Activated gamma-delta T cell treated with anti-CD3 and anti-CD28 coated beads, Interleukin-2, amount 50 U/mL, for 16 hours (primary cell): Measurements from ENCODE around the gene NAGPA.

Experiments
- DNase-seq: peaks from one replicate; pipeline ENCODE4 v3.0.0-alpha.2; 2020; ENCODE audit warnings: low read depth

NAGPA gene

GRCh38 chr16:5001986-5002385 is 31.7 kb downstream of the NAGPA start:
- DNase-seq, result no peak

- DNase-seq, result no peak
Measured at GRCh38 chr16:5001571-5001970, 32.2 kb downstream of the NAGPA start.

GRCh38 chr16:5000573-5001001 is 33.1 kb downstream of the NAGPA start:
- DNase-seq, result no peak

- no peak for DNase-seq
Measured at GRCh38 chr16:4994719-4995434, 38.9 kb downstream of the NAGPA start.

DNA sequence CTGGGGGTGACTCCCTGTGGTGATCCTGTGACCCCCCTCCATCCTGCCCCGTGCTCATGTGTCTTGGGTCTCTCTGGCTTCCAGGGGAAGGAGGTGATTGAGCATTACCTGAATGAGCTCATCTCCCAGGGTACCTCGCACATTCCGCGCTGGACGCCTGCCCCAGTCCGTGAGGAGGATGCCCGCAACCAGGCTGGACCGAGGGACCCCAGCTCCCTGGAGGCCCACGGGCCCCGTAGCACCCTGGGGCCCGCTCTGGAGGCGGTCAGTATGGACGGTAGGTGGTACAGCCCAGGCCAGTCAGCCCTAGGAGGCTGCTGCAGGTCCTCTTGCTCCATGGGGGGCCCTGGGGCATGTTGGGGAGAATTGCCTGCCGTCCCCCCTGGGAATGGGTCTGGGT is 42.0 kb downstream of the NAGPA start:
- DNase-seq, result no peak

DNA sequence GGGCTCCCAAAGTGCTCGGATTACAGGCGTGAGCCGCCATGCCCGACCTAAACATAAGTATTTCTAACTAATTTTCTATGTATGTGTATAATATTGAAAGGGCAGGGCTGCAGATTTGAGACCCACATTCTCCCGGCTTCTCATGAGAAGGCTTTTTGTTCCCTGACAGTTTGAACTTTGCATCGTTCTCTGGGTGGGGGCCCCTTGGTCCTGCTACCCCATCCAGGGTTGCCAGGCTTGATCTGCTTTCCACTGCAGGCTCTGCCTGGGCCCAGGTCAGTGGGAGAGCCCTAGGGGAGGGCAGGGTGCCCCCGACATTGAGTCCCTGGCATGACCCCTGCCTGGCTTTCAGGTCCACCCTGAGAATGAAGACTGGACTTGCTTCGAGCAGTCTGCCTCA is 43.3 kb downstream of the NAGPA start:
- no peak for DNase-seq

GRCh38 chr16:4989391-4990006 is 44.2 kb downstream of the NAGPA start:
- no peak for DNase-seq

DNA sequence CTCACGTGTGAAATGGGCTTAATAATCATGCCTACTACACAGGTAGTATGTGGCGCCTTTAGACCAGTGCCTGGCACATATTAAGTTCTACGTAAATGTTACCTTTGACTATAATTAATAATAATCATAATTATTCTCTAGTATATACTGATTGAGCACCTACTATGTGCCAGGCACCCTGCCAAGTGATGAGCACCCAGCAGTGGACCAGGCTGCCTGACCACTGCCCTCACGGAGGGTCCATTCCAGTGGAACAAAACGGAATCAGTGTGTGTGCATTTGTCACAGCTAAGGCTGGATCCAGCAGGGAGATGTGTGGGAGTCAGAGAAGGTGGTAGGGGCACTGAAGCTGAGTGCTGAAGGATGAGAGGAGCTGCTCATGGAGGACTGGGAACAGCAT is 45.1 kb downstream of the NAGPA start:
- no peak for DNase-seq

GRCh38 chr16:4987580-4988374 is 46.0 kb downstream of the NAGPA start:
- DNase-seq, result no peak

GRCh38 chr16:4987250-4987579 is 46.5 kb downstream of the NAGPA start:
- no peak for DNase-seq

DNA sequence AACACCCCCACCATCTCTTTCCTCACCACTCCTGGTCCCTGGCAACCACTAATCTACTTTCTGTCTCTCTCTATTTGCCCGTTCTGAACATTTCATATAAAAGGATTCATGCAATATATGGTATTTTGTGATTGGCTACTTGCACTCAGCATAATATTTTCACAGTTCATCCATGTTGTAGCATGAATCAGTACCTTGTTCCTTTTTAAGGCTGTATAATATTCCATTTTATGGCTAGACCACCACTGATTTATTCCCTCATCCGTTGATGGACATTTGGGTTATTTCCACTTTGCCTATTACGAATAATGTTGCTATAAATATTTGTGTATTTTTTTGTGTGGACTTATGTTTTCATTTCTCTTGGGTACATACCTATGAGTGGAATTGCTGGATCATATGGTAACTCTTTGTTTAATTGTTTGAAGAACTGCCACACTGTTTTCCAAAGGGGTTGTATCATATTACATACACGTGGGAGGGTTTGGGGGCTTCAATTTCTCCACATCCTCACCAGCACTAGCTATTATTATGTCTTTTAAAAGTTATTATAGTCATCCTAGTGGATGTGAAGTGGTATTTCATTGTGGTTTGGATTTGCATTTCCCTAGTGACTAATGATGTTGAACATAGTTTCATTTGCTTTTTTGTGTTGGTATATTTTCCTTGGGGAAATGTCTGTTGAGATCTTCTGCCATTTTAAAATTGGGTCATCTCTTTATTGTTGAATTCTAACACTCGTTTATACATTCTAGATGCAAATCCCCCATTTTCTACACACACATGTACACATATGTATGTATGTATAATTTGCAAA is 49.4 kb downstream of the NAGPA start:
- no peak for DNase-seq

DNA sequence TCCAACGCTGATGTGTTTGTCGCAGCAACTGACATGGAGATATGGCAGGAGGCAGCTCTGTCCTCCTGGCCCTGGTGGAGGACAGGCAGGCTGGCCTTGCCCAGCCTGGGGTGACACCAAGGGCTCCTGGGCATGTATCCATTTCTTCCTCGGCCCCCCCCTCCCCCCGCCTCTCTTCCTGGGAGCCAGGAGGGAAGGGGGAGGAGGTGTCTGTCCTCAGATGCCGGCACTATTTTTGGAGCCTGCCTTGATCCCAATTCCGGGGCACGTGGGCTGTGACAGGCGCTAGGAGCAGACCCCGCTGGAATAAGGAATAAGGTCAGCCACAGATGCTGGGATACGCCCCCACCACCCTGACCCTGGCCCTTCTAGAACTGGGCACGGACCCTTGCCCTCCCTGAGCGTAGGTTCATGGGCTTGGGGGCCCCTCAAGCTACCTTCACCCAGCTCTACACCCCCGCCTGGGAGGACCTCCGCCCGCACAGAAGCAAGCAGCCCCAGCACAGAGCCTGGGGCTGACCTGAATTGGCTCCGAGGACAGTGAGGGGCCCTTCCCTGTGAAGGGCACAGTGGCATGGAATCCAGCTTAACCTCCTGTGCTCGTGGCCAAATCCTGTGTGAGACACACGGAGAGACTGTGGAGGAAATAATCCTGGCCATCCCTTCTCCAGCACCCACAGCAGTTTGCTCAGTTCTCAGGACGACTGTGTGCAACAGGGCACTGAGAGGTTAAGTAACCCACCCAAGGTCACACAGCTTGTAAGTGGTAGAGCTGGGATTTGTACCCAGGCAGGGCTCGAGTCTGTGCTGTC is 51.5 kb downstream of the NAGPA start:
- DNase-seq, result no peak

GRCh38 chr16:4981473-4981872 is 52.3 kb downstream of the NAGPA start:
- DNase-seq, result no peak

GRCh38 chr16:4980691-4981090 is 53.0 kb downstream of the NAGPA start:
- no peak for DNase-seq

DNA sequence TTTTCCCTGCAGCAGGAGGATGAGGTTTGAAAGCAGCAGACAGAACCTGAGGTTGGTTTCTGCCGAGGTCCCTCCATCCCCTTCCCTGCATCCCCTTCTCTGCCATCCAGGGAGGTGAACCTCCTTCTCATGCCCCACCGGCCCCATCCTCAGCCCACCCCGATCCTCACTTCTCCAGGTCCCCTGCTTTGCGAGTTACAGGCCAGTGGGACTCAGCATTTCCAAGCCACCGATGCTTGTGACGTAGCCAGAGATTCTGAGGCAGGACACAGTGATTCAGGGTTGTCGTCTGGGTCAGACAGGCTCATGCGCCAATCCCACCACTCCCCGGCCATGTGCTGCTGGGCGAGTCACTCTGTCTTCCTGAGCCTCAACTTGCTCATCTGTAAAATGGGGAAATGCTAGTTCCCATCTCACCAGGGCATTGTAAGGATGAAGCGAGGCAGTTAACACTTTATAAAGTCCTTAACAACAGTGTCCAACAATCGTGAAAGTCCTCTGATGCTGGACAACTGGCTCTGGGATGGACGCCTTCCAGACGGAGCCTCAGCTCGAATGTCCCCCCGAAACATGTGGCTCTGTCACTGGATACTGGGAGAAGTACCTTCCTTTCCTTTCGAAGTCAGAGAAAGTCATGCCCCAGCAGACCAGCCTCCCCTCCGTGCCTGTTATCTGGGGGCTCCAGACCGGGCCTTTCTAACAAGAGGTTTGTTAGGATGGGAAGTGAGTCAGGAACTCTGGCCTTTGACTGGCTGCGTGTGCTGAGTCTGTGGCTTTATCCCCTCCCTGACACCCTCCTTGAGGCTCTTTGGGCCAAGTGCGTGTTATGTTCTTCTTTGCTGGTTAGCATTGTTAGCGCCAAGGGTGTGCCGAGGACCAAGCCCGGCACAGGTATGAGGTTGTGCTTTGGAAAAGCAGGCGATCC is 53.7 kb downstream of the NAGPA start:
- no peak for DNase-seq

GRCh38 chr16:4979164-4979563 is 54.6 kb downstream of the NAGPA start:
- no peak for DNase-seq

DNA sequence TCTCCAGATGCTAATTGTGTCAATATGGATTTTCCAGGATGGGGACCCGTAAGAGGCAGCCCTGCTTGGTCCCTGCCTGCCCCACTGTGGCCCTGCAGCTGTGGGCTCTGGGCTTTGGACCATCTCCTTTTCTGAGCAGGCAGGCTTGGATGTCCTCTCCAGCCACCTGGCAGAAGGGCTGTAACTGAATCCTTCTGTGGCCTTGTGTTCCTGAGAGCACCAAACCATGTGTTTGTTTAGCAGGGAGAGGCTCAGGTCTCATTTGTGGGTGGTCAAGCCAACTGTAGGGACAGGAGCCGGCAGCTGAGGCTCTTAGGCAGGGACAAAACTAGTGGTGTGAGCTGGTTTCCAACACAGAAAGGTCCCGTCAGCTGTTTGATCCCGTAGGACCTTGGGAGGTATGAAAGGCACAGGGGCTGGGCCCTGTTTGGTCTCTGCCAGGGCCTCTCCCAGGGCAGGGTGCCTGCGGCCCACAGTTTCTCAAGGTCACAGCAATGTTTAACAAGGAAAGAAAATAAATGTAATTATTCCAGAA is 57.1 kb downstream of the NAGPA start:
- no peak for DNase-seq

GRCh38 chr16:4976079-4976478 is 57.7 kb downstream of the NAGPA start:
- DNase-seq, result no peak
